Tibial nerve (tissue), 4 donors: ENCODE measurements around the gene MAML3.

Experiments
- EP300 ChIP-seq, 2 donors: sonication (generic); formaldehyde crosslinking; IDR thresholded peaks; one replicate each; pipeline ENCODE4 v1.6.1; 2017; ENCODE audit warnings: antibody characterized with exemption in 2 of 2, mild to moderate bottlenecking in 1 of 2
- POLR2A ChIP-seq, 2 donors: fragments of 450-650 bp; IDR thresholded peaks; one replicate each; pipeline ENCODE4 v1.6.1; 2017; ENCODE audit warnings: antibody characterized with exemption in 2 of 2, mild to moderate bottlenecking in 2 of 2, moderate library complexity in 2 of 2
- TF ChIP-seq, protein P1 (sequence below), 5 experiments: fragments of 200-600 bp in 3 of 5; fragments of 450-650 bp in 2 of 5; sonication (generic) in 3 of 5; IDR thresholded peaks; one replicate each; pipeline ENCODE4 v1.5.1; 2016 to 2019; ENCODE audit warnings: antibody characterized with exemption in 5 of 5, mild to moderate bottlenecking in 3 of 5, moderate library complexity in 2 of 5

GRCh38 chr4:139826426-139826825, 327.6 kb downstream of the MAML3 start:
- TF ChIP-seq, protein P1, sequence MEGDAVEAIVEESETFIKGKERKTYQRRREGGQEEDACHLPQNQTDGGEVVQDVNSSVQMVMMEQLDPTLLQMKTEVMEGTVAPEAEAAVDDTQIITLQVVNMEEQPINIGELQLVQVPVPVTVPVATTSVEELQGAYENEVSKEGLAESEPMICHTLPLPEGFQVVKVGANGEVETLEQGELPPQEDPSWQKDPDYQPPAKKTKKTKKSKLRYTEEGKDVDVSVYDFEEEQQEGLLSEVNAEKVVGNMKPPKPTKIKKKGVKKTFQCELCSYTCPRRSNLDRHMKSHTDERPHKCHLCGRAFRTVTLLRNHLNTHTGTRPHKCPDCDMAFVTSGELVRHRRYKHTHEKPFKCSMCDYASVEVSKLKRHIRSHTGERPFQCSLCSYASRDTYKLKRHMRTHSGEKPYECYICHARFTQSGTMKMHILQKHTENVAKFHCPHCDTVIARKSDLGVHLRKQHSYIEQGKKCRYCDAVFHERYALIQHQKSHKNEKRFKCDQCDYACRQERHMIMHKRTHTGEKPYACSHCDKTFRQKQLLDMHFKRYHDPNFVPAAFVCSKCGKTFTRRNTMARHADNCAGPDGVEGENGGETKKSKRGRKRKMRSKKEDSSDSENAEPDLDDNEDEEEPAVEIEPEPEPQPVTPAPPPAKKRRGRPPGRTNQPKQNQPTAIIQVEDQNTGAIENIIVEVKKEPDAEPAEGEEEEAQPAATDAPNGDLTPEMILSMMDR (IDR thresholded peaks at IDR 0.05), result no peak
- TF ChIP-seq POLR2A (IDR thresholded peaks at IDR 0.05) (no peak), EP300 (IDR thresholded peaks at IDR 0.05) (no peak)
